ENCODE results near the gene CTTNBP2NL.
"Not testable (repeated sequence)": the region's sequence is repeated elsewhere in the genome, so short reads cannot be mapped to it uniquely, and the experiment has no call there.

CTTNBP2NL gene

DNA sequence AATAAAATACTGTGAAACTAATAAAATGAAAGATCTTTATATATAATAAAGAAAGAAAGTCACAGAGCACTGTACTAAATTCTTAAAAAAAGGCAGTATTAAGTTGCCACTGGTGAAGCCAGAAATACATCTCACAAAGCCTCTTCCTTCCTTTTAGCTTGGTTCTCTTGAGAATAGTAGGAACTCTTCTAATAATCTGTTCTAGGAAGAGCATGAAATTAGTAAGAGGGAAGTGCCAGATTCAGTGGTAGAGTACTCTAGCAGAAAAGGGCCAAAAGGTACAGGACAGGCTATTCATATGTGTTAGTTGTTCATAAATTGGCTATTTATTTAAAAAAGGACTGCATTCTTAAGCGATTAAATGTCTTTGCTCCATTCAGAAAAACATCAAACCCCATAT is 33.7 kb downstream of the CTTNBP2NL start:
- TF ChIP-seq POLR2A (IDR thresholded peaks at IDR 0.05; ENCODE audit: low read length) = no peak
- DNase-seq = no peak

DNA sequence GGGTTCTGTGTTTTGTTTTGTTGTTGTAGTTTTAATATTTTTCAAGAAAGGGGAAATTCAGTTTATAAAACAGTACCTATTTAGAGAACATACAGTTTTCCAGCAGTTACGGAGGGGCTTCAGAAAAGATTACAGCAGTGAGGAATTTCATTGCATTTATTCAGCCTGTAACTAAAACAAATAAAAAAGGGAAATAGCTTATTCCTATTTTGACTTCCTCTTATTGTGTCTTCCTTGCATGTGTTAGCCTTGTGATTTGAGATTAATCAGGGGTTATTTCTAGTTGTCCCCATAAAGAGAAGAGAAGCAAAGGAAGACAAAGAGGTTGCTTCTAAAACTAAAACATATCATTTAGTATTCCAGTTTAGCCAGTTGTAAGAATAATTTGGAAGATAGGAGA is 35.0 kb downstream of the CTTNBP2NL start:
- DNase-seq = no peak
- TF ChIP-seq POLR2A (IDR thresholded peaks at IDR 0.05; ENCODE audit: low read length) = no peak
- no peak for TF ChIP-seq GATA1 (IDR thresholded peaks at IDR 0.05; ENCODE audit: low read depth, low read length)

DNA sequence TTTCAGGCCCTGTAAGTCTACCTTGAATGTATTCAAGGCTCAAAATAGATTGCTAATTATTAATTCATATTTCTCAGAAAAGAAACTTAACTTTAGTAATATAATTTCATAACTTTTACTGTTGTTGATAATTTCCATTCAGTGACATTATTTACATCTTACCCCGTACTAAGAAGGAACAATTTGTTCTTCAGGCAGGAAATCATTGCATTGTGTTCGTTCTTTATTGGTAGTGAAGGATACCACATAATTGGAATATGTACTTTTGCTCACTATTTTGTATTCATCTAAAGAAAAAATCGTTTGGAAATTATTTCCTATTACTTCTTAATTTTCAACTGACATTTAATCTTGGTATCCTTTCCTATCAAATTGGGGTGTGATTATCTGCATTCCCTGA is 39.4 kb downstream of the CTTNBP2NL start:
- no peak for DNase-seq
- TF ChIP-seq GATA1 (IDR thresholded peaks at IDR 0.05; ENCODE audit: low read depth, low read length) = no peak
- no peak for TF ChIP-seq POLR2A (IDR thresholded peaks at IDR 0.05; ENCODE audit: low read length)

GRCh38 chr1:112436384-112437156 is 40.6 kb downstream of the CTTNBP2NL start:
- TF ChIP-seq POLR2A (IDR thresholded peaks at IDR 0.05; ENCODE audit: low read length) (no peak), GATA1 (IDR thresholded peaks at IDR 0.05; ENCODE audit: low read depth, low read length) (no peak)
- DNase-seq = no peak

- not testable (repeated sequence) for DNase-seq
Measured at GRCh38 chr1:112438156-112438555, 42.1 kb downstream of the CTTNBP2NL start.

DNA sequence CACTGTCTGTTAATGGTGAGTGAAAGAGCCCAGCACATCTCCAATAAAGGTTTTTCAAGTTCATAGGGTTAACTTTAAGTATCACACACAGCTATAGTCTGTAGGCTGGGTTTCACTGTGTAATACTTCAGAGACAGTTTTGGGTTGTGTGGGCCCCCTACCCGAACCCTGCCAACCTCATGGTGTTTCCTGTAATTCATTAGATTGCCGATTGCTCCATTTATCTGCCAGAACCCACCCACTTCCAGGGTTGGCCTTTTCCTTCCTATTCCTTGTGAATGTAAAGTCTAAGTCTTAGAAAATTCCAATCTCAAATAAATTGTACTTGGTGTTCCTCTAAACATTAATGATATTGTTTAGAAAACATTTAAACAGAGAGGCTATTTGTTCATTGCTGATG is 43.6 kb downstream of the CTTNBP2NL start:
- TF ChIP-seq GATA1 (IDR thresholded peaks at IDR 0.05; ENCODE audit: low read depth, low read length) = no peak
- no peak for TF ChIP-seq POLR2A (IDR thresholded peaks at IDR 0.05; ENCODE audit: low read length)
- DNase-seq = no peak

- TF ChIP-seq POLR2A (IDR thresholded peaks at IDR 0.05; ENCODE audit: low read length) (no peak), GATA1 (IDR thresholded peaks at IDR 0.05; ENCODE audit: low read depth, low read length) (no peak)
- no peak for DNase-seq
Measured at GRCh38 chr1:112440574-112440973, 44.6 kb downstream of the CTTNBP2NL start.

DNA sequence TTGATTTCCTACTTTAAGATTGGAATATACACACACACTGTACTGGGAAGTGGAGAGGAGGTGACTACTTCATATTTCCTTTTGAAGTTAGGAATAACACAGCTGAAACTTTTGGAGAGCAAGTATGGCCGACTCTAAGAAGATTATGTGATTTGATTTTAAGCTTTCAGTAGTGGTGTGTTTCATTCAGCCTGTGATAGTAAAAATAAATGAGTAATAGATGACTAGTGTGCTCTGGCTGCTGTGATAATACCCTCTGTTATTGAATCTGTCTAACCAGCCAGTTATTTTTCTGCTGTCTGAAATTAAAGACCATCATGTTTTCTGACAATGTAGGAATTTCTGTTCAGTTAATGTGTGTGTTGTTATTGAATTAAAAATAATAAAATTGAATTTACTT is 48.3 kb downstream of the CTTNBP2NL start:
- TF ChIP-seq POLR2A (IDR thresholded peaks at IDR 0.05; ENCODE audit: low read length) = no peak
- TF ChIP-seq GATA1 (IDR thresholded peaks at IDR 0.05; ENCODE audit: low read depth, low read length) = no peak
- DNase-seq = no peak

GRCh38 chr1:112445596-112445995 is 49.6 kb downstream of the CTTNBP2NL start:
- TF ChIP-seq POLR2A (IDR thresholded peaks at IDR 0.05; ENCODE audit: low read length) (no peak), GATA1 (IDR thresholded peaks at IDR 0.05; ENCODE audit: low read depth, low read length) (no peak)
- DNase-seq = no peak

DNA sequence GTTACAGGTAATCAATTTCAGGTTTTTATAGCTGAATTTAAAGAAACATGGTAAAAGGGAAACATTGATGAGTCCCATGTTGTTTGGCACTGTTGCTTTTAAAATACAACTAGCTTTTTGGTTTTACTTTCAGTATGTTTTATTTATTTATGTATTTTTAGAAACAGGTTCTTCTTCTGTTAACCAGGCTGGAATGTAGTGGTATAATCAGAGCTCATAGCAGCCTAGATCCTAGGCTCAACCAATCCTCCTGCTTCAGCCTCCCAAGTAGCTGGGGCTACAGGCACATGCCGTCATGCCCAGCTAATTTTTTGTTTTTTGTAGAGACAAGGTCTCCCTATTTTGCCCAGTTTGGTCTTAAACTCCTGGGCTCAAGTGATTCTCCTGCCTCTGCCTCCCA is 50.4 kb downstream of the CTTNBP2NL start:
- no peak for TF ChIP-seq GATA1 (IDR thresholded peaks at IDR 0.05; ENCODE audit: low read depth, low read length)
- no peak for TF ChIP-seq POLR2A (IDR thresholded peaks at IDR 0.05; ENCODE audit: low read length)
- no peak for DNase-seq

GRCh38 chr1:112448904-112449629 is 53.1 kb downstream of the CTTNBP2NL start:
- no peak for DNase-seq
- TF ChIP-seq POLR2A (IDR thresholded peaks at IDR 0.05; ENCODE audit: low read length) = no peak
- no peak for TF ChIP-seq GATA1 (IDR thresholded peaks at IDR 0.05; ENCODE audit: low read depth, low read length)

- DNase-seq = no peak
- TF ChIP-seq GATA1 (IDR thresholded peaks at IDR 0.05; ENCODE audit: low read depth, low read length) = no peak
Measured at GRCh38 chr1:112449630-112449983, 53.6 kb downstream of the CTTNBP2NL start.

GRCh38 chr1:112450773-112451172 is 54.8 kb downstream of the CTTNBP2NL start:
- no peak for TF ChIP-seq GATA1 (IDR thresholded peaks at IDR 0.05; ENCODE audit: low read depth, low read length)
- no peak for DNase-seq

GRCh38 chr1:112451301-112451700 is 55.3 kb downstream of the CTTNBP2NL start:
- not testable (repeated sequence) for DNase-seq

GRCh38 chr1:112453876-112454275 is 57.9 kb downstream of the CTTNBP2NL start:
- no peak for DNase-seq
- TF ChIP-seq GATA1 (IDR thresholded peaks at IDR 0.05; ENCODE audit: low read depth, low read length) = no peak
- no peak for TF ChIP-seq POLR2A (IDR thresholded peaks at IDR 0.05; ENCODE audit: low read length)

All from erythroblast (primary cell).